ENCODE measurements around the gene PRR12. TPM values are rescaled to one million over a fixed set of nuclear protein-coding genes. Genes with fewer than 3 reads are reported as not detected.
A peak's percentile ranks its signal among the peaks of the same experiment; 100 is the strongest.

The PRR12 gene
- total RNA-seq, 1 donor from 2014 or later: 8.9 TPM

GRCh38 chr19:49665351-49666119 is 74.6 kb downstream of the PRR12 start, which contains the start of the genes BCL2L12 and IRF3:
TSS of gene BCL2L12 (plus strand) at chr19:49665933. CDS start at chr19:49666693, 760 bp downstream.
TSS of gene IRF3 (minus strand) at chr19:49665857. CDS start at chr19:49664838, 1,019 bp downstream.
- H3K36me3 ChIP-seq (ENCODE audit: control insufficient read depth, insufficient read depth, low read length): no peaks in the 10 kb centered on the region
- H3K27me3 ChIP-seq (ENCODE audit: control insufficient read depth, insufficient read depth, low read length): no peaks in the 10 kb centered on the region
- DNase-seq (ENCODE audit: low read depth): peak; percentile 90
- H3K4me3 ChIP-seq (ENCODE audit: low read depth, low read length): peak within 1 kb of the TSS; percentile 84
- no peak for TF ChIP-seq CTCF (IDR thresholded peaks at IDR 0.05; ENCODE audit: insufficient read depth, low read length, poor library complexity, severe bottlenecking)

DNA sequence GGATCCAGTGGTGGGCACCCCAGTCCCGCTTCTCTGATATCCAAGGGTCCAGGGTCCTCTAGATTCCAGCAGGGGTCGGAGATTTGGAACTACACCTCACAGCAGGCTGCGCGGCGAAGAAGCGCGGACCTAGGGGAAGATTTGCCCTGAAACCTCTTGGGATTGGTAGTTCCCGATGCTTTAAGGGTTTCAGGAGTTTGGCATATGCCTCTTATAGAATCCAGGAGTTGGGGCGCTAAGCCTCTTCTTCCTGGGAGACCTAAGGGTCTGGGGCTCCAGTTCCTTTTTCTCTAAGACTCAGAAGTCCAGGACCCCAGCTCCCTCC is 75.1 kb downstream of the PRR12 start:
- Histone ChIP-seq H3K27me3 (ENCODE audit: control insufficient read depth, insufficient read depth, low read length) (no peaks in the 10 kb centered on the region), H3K4me3 (ENCODE audit: low read depth, low read length) (peak overlapping the region; percentile 84), H3K36me3 (ENCODE audit: control insufficient read depth, insufficient read depth, low read length) (no peaks in the 10 kb centered on the region)
- DNase-seq (ENCODE audit: low read depth): no peak
- TF ChIP-seq CTCF (IDR thresholded peaks at IDR 0.05; ENCODE audit: insufficient read depth, low read length, poor library complexity, severe bottlenecking): no peak

- no peak for DNase-seq (ENCODE audit: low read depth)
- H3K4me3 ChIP-seq (ENCODE audit: low read depth, low read length): no peak overlapping the region
- no peaks in the 10 kb centered on the region for H3K27me3 ChIP-seq (ENCODE audit: control insufficient read depth, insufficient read depth, low read length)
- TF ChIP-seq CTCF (IDR thresholded peaks at IDR 0.05; ENCODE audit: insufficient read depth, low read length, poor library complexity, severe bottlenecking): no peak
- no peaks in the 10 kb centered on the region for H3K36me3 ChIP-seq (ENCODE audit: control insufficient read depth, insufficient read depth, low read length)
These were observed 76.5 kb downstream of the PRR12 start for GRCh38 chr19:49667473-49667872.

GRCh38 chr19:49669516-49669915 is 78.5 kb downstream of the PRR12 start:
- TF ChIP-seq CTCF (IDR thresholded peaks at IDR 0.05; ENCODE audit: insufficient read depth, low read length, poor library complexity, severe bottlenecking): no peak
- H3K36me3 ChIP-seq (ENCODE audit: control insufficient read depth, insufficient read depth, low read length): no peaks in the 10 kb centered on the region

DNA sequence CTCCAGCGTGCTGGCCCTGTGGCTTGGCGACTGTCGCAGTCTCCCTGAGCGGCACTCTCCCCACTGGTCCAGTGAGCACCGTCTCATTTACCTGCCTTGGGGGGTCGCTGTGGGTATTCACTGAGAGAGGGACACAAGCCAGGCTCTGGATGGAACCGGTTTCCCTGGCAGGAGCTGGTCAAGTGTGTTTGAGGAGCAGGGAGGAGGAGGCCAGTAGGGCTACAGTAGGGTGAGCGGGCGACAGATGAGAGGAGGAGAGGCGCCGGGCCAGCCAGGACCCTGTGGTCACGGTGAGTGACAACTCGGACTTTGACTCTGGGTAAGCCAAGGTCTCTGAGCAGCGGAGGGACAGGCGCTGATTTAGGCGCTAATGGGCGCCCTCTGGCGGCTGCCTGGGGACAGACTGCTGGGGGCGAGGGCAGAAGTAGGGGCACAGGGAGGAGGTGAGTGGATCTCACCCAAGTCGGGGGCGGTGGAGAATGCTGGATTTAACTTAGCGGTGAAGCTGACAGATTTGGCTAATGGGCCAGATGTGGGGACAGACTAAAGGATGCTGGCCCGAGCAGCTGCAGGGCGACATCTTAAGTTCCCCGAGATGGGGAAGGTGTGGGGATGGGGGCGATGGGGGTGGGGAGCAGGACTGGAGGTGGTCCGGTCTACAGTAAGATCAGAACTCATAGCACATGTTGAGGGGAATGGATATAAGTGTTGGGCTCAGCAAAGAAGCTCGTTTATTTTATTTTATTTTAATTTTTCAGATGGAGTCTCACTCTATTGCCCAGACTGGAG is 81.3 kb downstream of the PRR12 start:
- Histone ChIP-seq H3K4me3 (ENCODE audit: low read depth, low read length) (no peak overlapping the region), H3K36me3 (ENCODE audit: control insufficient read depth, insufficient read depth, low read length) (no peaks in the 10 kb centered on the region), H3K27me3 (ENCODE audit: control insufficient read depth, insufficient read depth, low read length) (no peaks in the 10 kb centered on the region)
- no peak for DNase-seq (ENCODE audit: low read depth)
- TF ChIP-seq CTCF (IDR thresholded peaks at IDR 0.05; ENCODE audit: insufficient read depth, low read length, poor library complexity, severe bottlenecking): peak; percentile 97

More at GRCh38 chr19:49669516-49669915, 78.5 kb downstream of the PRR12 start:
- Histone ChIP-seq H3K4me3 (ENCODE audit: low read depth, low read length) (no peak overlapping the region), H3K27me3 (ENCODE audit: control insufficient read depth, insufficient read depth, low read length) (no peaks in the 10 kb centered on the region)
- no peak for DNase-seq (ENCODE audit: low read depth)

Other genes with a start within 250 kb of the PRR12 start
- 49.7 and 52.6 TPM in 2 replicates for gene TEAD2, start 228.8 kb upstream of the PRR12 start, total RNA-seq
- gene DKKL1, start 227.3 kb upstream of the PRR12 start, total RNA-seq: 0.58 TPM in 1 of 2 replicates, not detected in the other
- gene KASH5, start 202.9 kb upstream of the PRR12 start, total RNA-seq: 0.07 TPM in 1 of 2 replicates, not detected in the other
- gene PTH2, start 167.7 kb upstream of the PRR12 start, total RNA-seq: not detected in 2 replicates
- not detected in 2 replicates for gene GFY, start 165.8 kb upstream of the PRR12 start, total RNA-seq
- gene SLC17A7, start 149.7 kb upstream of the PRR12 start, total RNA-seq: 0.07 TPM in 1 of 2 replicates, not detected in the other
- gene PIH1D1, start 139.4 kb upstream of the PRR12 start, total RNA-seq: 101 and 108 TPM in 2 replicates
- gene ALDH16A1, start 138.0 kb upstream of the PRR12 start, total RNA-seq: 21.8 and 32.9 TPM in 2 replicates
- 2.3 and 3.0 TPM in 2 replicates for gene FLT3LG, start 117.0 kb upstream of the PRR12 start, total RNA-seq
- gene RPL13A, start 103.6 kb upstream of the PRR12 start, total RNA-seq: 2,967 and 3,596 TPM in 2 replicates
- gene RPS11, start 94.7 kb upstream of the PRR12 start, total RNA-seq: 3,617 and 3,738 TPM in 2 replicates
- gene FCGRT, start 78.5 kb upstream of the PRR12 start, total RNA-seq: 66.7 and 80.2 TPM in 2 replicates
- 16.4 and 20.7 TPM in 2 replicates for gene RCN3, start 63.2 kb upstream of the PRR12 start, total RNA-seq
- 89.4 and 91.4 TPM in 2 replicates for gene NOSIP, start 10.6 kb upstream of the PRR12 start, total RNA-seq
- 5.4 and 7.2 TPM in 2 replicates for gene PRRG2, start 9.9 kb upstream of the PRR12 start, total RNA-seq
- 32.8 and 44.1 TPM in 2 replicates for gene RRAS, start 49.0 kb downstream of the PRR12 start, total RNA-seq
- 38.9 and 51.1 TPM in 2 replicates for gene SCAF1, start 51.0 kb downstream of the PRR12 start, total RNA-seq
- gene IRF3, start 74.7 kb downstream of the PRR12 start, total RNA-seq: 47.3 and 66.6 TPM in 2 replicates
- gene BCL2L12, start 74.8 kb downstream of the PRR12 start, total RNA-seq: 13.9 and 19.8 TPM in 2 replicates
- 284 and 314 TPM in 2 replicates for gene PRMT1, start 86.1 kb downstream of the PRR12 start, total RNA-seq
- gene ADM5, start 98.4 kb downstream of the PRR12 start, total RNA-seq: 1.0 TPM in 2 replicates
- 2.7 and 3.4 TPM in 2 replicates for gene CPT1C, start 99.9 kb downstream of the PRR12 start, total RNA-seq
- not detected in 2 replicates for gene TSKS, start 172.1 kb downstream of the PRR12 start, total RNA-seq
- 98.9 and 111 TPM in 2 replicates for gene AP2A1, start 175.8 kb downstream of the PRR12 start, total RNA-seq
- gene FUZ, start 222.1 kb downstream of the PRR12 start, total RNA-seq: 13.2 and 14.8 TPM in 2 replicates
- 31.6 and 34.5 TPM in 2 replicates for gene MED25, start 227.1 kb downstream of the PRR12 start, total RNA-seq

Measured in kidney epithelial cell (primary cell).